H9 (cell line): ENCODE results near the gene DPCD. TPM values are rescaled to one million over a fixed set of nuclear protein-coding genes. Genes with fewer than 3 reads are reported as not detected.

Source experiments
- DNase-seq: peaks from one replicate; pipeline ENCODE4 v3.0.0-alpha.2; 2017
- H2AFZ ChIP-seq: one replicate; pipeline ENCODE4 v1.6.1; 2013; ENCODE audit warnings: mild to moderate bottlenecking, low read length, control low read depth, moderate library complexity
- H2AK5ac ChIP-seq: 2 replicates; pipeline ENCODE4 v1.6.1; 2013; ENCODE audit warnings: low read length, control low read depth, mixed read lengths; ENCODE audit not compliant: insufficient read length
- H2BK120ac ChIP-seq: one replicate; pipeline ENCODE4 v1.6.1; 2013; ENCODE audit warnings: low read depth, mild to moderate bottlenecking, low read length, control low read depth, inconsistent platforms; ENCODE audit not compliant: poor library complexity, severe bottlenecking
- H2BK12ac ChIP-seq: 2 replicates; pipeline ENCODE4 v1.6.1; 2013; ENCODE audit warnings: low read length, control low read depth, mixed read lengths, low read depth; ENCODE audit not compliant: insufficient read length
- H2BK15ac ChIP-seq: 2 replicates; pipeline ENCODE4 v1.6.1; 2013; ENCODE audit warnings: low read depth, low read length, control low read depth
- H2BK20ac ChIP-seq: one replicate; pipeline ENCODE4 v1.6.1; 2013; ENCODE audit warnings: low read depth, mild to moderate bottlenecking, low read length, control low read depth, inconsistent platforms; ENCODE audit not compliant: poor library complexity, severe bottlenecking
- H2BK5ac ChIP-seq: 2 replicates; pipeline ENCODE4 v1.6.1; 2013; ENCODE audit warnings: low read length, control low read depth, mixed read lengths; ENCODE audit not compliant: insufficient read length
- H3K14ac ChIP-seq: 2 replicates; pipeline ENCODE4 v1.6.1; 2013; ENCODE audit warnings: low read length, control low read depth; ENCODE audit not compliant: insufficient read depth
- H3K18ac ChIP-seq: 2 replicates; pipeline ENCODE4 v1.6.1; 2013; ENCODE audit warnings: low read depth, mild to moderate bottlenecking, mixed read lengths, low read length, control low read depth; ENCODE audit not compliant: insufficient read length
- H3K23ac ChIP-seq: 2 replicates; pipeline ENCODE4 v1.6.1; 2013; ENCODE audit warnings: low read length, control low read depth, mixed read lengths, low read depth; ENCODE audit not compliant: insufficient read length
- H3K23me2 ChIP-seq: 2 replicates; pipeline ENCODE4 v1.6.1; 2013; ENCODE audit warnings: low read depth, mild to moderate bottlenecking, mixed read lengths, low read length, control low read depth; ENCODE audit not compliant: insufficient read length, poor library complexity, severe bottlenecking
- H3K27ac ChIP-seq: 2 replicates; pipeline ENCODE4 v1.5.1; 2013; ENCODE audit warnings: low read length, control low read depth, mixed read lengths, low read depth; ENCODE audit not compliant: insufficient read length
- H3K27me3 ChIP-seq: 2 replicates; pipeline ENCODE4 v1.6.1; 2013; ENCODE audit warnings: low read length, control low read depth, inconsistent platforms; ENCODE audit not compliant: insufficient read depth
- H3K4ac ChIP-seq: 2 replicates; pipeline ENCODE4 v1.6.1; 2013; ENCODE audit warnings: low read depth, mild to moderate bottlenecking, control low read depth, inconsistent platforms, low read length, moderate library complexity
- H3K4me1 ChIP-seq: 2 replicates; pipeline ENCODE4 v1.6.1; 2013; ENCODE audit warnings: low read length, control low read depth, inconsistent platforms; ENCODE audit not compliant: insufficient read depth
- H3K4me2 ChIP-seq: 2 replicates; pipeline ENCODE4 v1.6.1; 2013; ENCODE audit warnings: low read length, control low read depth, mixed read lengths; ENCODE audit not compliant: insufficient read length, insufficient read depth
- H3K56ac ChIP-seq: 2 replicates; pipeline ENCODE4 v1.6.1; 2013; ENCODE audit warnings: low read depth, mild to moderate bottlenecking, mixed read lengths, low read length, control low read depth; ENCODE audit not compliant: insufficient read length
- H3K79me1 ChIP-seq: 2 replicates; pipeline ENCODE4 v1.6.1; 2013; ENCODE audit warnings: low read depth, mild to moderate bottlenecking, moderate library complexity, low read length, control low read depth, inconsistent platforms; ENCODE audit not compliant: insufficient read depth, poor library complexity, severe bottlenecking
- H3K79me2 ChIP-seq: 2 replicates; pipeline ENCODE4 v1.6.1; 2013; ENCODE audit warnings: low read length, control low read depth, inconsistent platforms; ENCODE audit not compliant: insufficient read depth
- H3K9ac ChIP-seq: 2 replicates; pipeline ENCODE4 v1.6.1; 2013; ENCODE audit warnings: low read length, control low read depth, mixed read lengths; ENCODE audit not compliant: insufficient read length; ENCODE audit errors: extremely low read depth
- H3K9me3 ChIP-seq: one replicate; pipeline ENCODE4 v1.6.1; 2013; ENCODE audit warnings: low read depth, low read length, inconsistent platforms; ENCODE audit not compliant: control insufficient read depth
- H3T11ph ChIP-seq: one replicate; pipeline ENCODE4 v1.6.1; 2013; ENCODE audit warnings: mild to moderate bottlenecking, low read length, control low read depth, inconsistent platforms
- H4K20me1 ChIP-seq: one replicate; pipeline ENCODE4 v1.6.1; 2013; ENCODE audit not compliant: control insufficient read depth, insufficient read length, insufficient read depth
- H4K5ac ChIP-seq: 2 replicates; pipeline ENCODE4 v1.6.1; 2013; ENCODE audit warnings: low read depth, mild to moderate bottlenecking, mixed read lengths, low read length, control low read depth; ENCODE audit not compliant: insufficient read length
- H4K8ac ChIP-seq: replicated peaks from 2 replicates; pipeline ENCODE4 v1.6.1; 2013; ENCODE audit warnings: low read length, control low read depth, mixed read lengths, low read depth; ENCODE audit not compliant: insufficient read length
- H4K91ac ChIP-seq: 2 replicates; pipeline ENCODE4 v1.6.1; 2013; ENCODE audit warnings: low read depth, mild to moderate bottlenecking, moderate library complexity, mixed read lengths, low read length, control low read depth; ENCODE audit not compliant: insufficient read length
- H3K27ac Mint-ChIP-seq, 3 experiments: 2 replicates in 2 of 3; 3 replicates in 1 of 3; pipeline ENCODE4 v1.8.0; 2020 to 2021; ENCODE audit warnings: mixed read lengths in 3 of 3, mild to moderate bottlenecking in 1 of 3, moderate library complexity in 1 of 3
- H3K27me3 Mint-ChIP-seq: 2 replicates; pipeline ENCODE4 v1.8.0; 2021; ENCODE audit warnings: low read depth, mild to moderate bottlenecking, moderate library complexity, mixed read lengths
- H3K36me3 Mint-ChIP-seq, 3 experiments: 2 replicates in 2 of 3; 3 replicates in 1 of 3; pipeline ENCODE4 v1.8.0; 2020 to 2021; ENCODE audit warnings: low read depth in 3 of 3, mixed read lengths in 3 of 3; ENCODE audit not compliant: insufficient read depth in 1 of 3
- H3K4me1 Mint-ChIP-seq, 2 experiments: 2 replicates each; pipeline ENCODE4 v1.8.0; 2020; ENCODE audit warnings: mixed read lengths in 2 of 2
- H3K4me3 Mint-ChIP-seq, 2 experiments: 2 replicates in 1 of 2; 3 replicates in 1 of 2; pipeline ENCODE4 v1.8.0; 2020 to 2021; ENCODE audit warnings: mild to moderate bottlenecking in 2 of 2, mixed read lengths in 2 of 2, moderate library complexity in 1 of 2
- H3K9me3 Mint-ChIP-seq, 2 experiments: 2 replicates in 1 of 2; 3 replicates in 1 of 2; pipeline ENCODE4 v1.8.0; 2020; ENCODE audit warnings: mild to moderate bottlenecking in 2 of 2, mixed read lengths in 2 of 2, moderate library complexity in 1 of 2
- WGBS: extraction: QIAGEN DNeasy Blood & Tissue Kit; methylation state at CpG from one replicate; pipeline ENCODE4 v1.1.7; 2013; ENCODE audit warnings: missing lambda C conversion rate, low lambda C conversion rate, mixed read lengths; ENCODE audit not compliant: insufficient read length; ENCODE audit errors: extremely low coverage; 5-methylcytosine and 5-hydroxymethylcytosine counted together
- total RNA-seq: library from RNA; stranded (reverse); gene quantifications from 2 replicates; pipeline ENCODE4 v1.2.1, GENCODE V29; 2021
- TF ChIP-seq, protein P1 (sequence below): fragments of 200-600 bp; sonication (generic); conservative IDR thresholded peaks from 3 replicates; pipeline ENCODE4 v1.8.0; 2021; ENCODE audit warnings: antibody characterized with exemption, mild to moderate bottlenecking

Gene DPCD
- total RNA-seq, 1 experiment from 2014 or later, result 21.8 TPM

DNA sequence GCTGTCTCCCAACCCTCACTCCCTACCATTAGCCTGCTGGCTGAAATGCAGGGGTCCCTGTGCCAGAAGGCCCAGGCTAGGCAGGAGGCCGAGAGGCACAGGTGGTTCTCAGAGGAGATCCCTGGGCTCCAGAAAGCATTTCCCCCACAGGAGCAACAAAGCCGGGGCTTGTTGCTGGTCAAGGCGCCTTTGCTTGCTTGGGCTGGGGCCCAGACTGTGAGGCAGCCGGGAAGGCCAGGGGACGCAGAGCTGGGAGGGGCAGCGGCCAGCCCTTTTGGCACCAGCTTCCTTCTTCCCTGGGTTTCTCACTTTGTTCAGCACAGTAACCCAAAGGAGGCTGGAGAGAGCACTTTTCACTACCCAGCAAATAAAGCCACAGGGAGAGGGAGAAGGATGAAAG is 58.2 kb downstream of the DPCD start:
- no peak overlapping the region for H2AK5ac ChIP-seq
- TF ChIP-seq, protein P1, sequence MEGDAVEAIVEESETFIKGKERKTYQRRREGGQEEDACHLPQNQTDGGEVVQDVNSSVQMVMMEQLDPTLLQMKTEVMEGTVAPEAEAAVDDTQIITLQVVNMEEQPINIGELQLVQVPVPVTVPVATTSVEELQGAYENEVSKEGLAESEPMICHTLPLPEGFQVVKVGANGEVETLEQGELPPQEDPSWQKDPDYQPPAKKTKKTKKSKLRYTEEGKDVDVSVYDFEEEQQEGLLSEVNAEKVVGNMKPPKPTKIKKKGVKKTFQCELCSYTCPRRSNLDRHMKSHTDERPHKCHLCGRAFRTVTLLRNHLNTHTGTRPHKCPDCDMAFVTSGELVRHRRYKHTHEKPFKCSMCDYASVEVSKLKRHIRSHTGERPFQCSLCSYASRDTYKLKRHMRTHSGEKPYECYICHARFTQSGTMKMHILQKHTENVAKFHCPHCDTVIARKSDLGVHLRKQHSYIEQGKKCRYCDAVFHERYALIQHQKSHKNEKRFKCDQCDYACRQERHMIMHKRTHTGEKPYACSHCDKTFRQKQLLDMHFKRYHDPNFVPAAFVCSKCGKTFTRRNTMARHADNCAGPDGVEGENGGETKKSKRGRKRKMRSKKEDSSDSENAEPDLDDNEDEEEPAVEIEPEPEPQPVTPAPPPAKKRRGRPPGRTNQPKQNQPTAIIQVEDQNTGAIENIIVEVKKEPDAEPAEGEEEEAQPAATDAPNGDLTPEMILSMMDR, result no peak

More for the DNA sequence above, 58.2 kb downstream of the DPCD start:
- Histone ChIP-seq H3K23ac (no peak overlapping the region), H3K4ac (no peak overlapping the region), H2BK15ac (no peak overlapping the region), H2BK120ac (no peak overlapping the region), H3K9me3 (no peaks in the 10 kb centered on the region), H3K27ac (no peak overlapping the region), H4K5ac (no peak overlapping the region), H4K8ac (no peak overlapping the region), H2BK12ac (no peak overlapping the region), H3T11ph (no peak overlapping the region), H3K9ac (no peak overlapping the region), H3K18ac (no peak overlapping the region), H3K79me2 (no peaks in the 10 kb centered on the region), H3K14ac (no peak overlapping the region), H3K4me1 (peaks cover 24% of the 10 kb centered on the region; the same call in 1 of the 2 replicates), H3K23me2 (peaks cover 2% of the 10 kb centered on the region), H2BK5ac (no peak overlapping the region), H4K20me1 (peaks cover 5% of the 10 kb centered on the region), H3K56ac (no peak overlapping the region), H3K79me1 (no peaks in the 10 kb centered on the region), H2AFZ (no peak overlapping the region), H3K27me3 (no peaks in the 10 kb centered on the region), H4K91ac (no peak overlapping the region), H2BK20ac (no peak overlapping the region), H3K4me2 (no peak overlapping the region)
- peaks cover 1 to 22% (median 6%) of the 10 kb centered on the region in 3 experiments; a peak in 5 of 7 replicates for H3K36me3 Mint-ChIP-seq
- H3K27ac Mint-ChIP-seq, result peak overlapping the region in 1 of 3 experiments; percentile 50; a peak in 1 of 7 replicates
- H3K4me1 Mint-ChIP-seq, result peaks cover 56 to 58% of the 10 kb centered on the region in 2 experiments
- no peaks in the 10 kb centered on the region for H3K27me3 Mint-ChIP-seq
- no peak for DNase-seq
- no peak overlapping the region for H3K4me3 Mint-ChIP-seq
- WGBS, result no CpG with 5 or more reads among the region's 6 CpGs
- H3K9me3 Mint-ChIP-seq, result no peaks in the 10 kb centered on the region
